GM12874 (cell line): ENCODE data around the gene PTPRT.

Experiments
- CTCF ChIP-seq: IDR thresholded peaks from 2 replicates; pipeline ENCODE4 v1.5.1; 2011; ENCODE audit warnings: low read depth, mild to moderate bottlenecking, control low read depth, low read length, moderate library complexity; ENCODE audit not compliant: insufficient read depth

The PTPRT gene

GRCh38 chr20:42447270-42447669 lies 742.4 kb downstream of the PTPRT start:
- TF ChIP-seq CTCF = no peak

GRCh38 chr20:42444799-42445198 lies 744.9 kb downstream of the PTPRT start:
- no peak for TF ChIP-seq CTCF

- TF ChIP-seq CTCF = no peak
Observed at GRCh38 chr20:42443200-42443599, 746.5 kb downstream of the PTPRT start.

GRCh38 chr20:42442716-42443115 lies 747.0 kb downstream of the PTPRT start:
- no peak for TF ChIP-seq CTCF

GRCh38 chr20:42441864-42442331 lies 747.8 kb downstream of the PTPRT start:
- no peak for TF ChIP-seq CTCF

- TF ChIP-seq CTCF = no peak
Observed at GRCh38 chr20:42441196-42441863, 748.4 kb downstream of the PTPRT start.

GRCh38 chr20:42435230-42435629 lies 754.5 kb downstream of the PTPRT start:
- no peak for TF ChIP-seq CTCF
